ENCODE measurements around the gene POLR1G. TPM values are rescaled to one million over a fixed set of nuclear protein-coding genes. Genes with fewer than 3 reads are reported as not detected.

Gene POLR1G
- 1 to 10 TPM; 3.0 to 6.2 (median 4.3) TPM for polyA plus RNA-seq (ENCODE audit: insufficient read length in 10 of 10)
- long read RNA-seq, donor 1, partial matches to known transcripts, result 0 of 3 reads
- long read RNA-seq, donor 1, other reads (novel, unspliced or antisense), result 0 of 3 reads
- long read RNA-seq, donor 2, transcript CD3EAP-201 (3 exons, 3,286 nt), result major isoform, 5 of 8 reads
- long read RNA-seq, donor 2, partial matches to known transcripts, result 0 of 8 reads
- long read RNA-seq, donor 2, other reads (novel, unspliced or antisense), result 0 of 8 reads
- long read RNA-seq, donor 3, result 0 reads
- long read RNA-seq, donor 4, partial matches to known transcripts, result 0 of 1 reads
- long read RNA-seq, donor 4, other reads (novel, unspliced or antisense), result 0 of 1 reads
- long read RNA-seq, donor 5, partial matches to known transcripts, result 0 of 1 reads
- long read RNA-seq, donor 5, other reads (novel, unspliced or antisense), result 0 of 1 reads
- long read RNA-seq, donor 6, partial matches to known transcripts, result 90 of 108 reads
- long read RNA-seq, donor 6, other reads (novel, unspliced or antisense), result 16 of 108 reads
- long read RNA-seq, donor 7, partial matches to known transcripts, result 0 of 6 reads
- long read RNA-seq, donor 7, other reads (novel, unspliced or antisense), result 0 of 6 reads
- long read RNA-seq, donor 8, partial matches to known transcripts, result 6 of 33 reads
- long read RNA-seq, donor 8, other reads (novel, unspliced or antisense), result 21 of 33 reads
- long read RNA-seq, donor 9, result 0 reads

DNA sequence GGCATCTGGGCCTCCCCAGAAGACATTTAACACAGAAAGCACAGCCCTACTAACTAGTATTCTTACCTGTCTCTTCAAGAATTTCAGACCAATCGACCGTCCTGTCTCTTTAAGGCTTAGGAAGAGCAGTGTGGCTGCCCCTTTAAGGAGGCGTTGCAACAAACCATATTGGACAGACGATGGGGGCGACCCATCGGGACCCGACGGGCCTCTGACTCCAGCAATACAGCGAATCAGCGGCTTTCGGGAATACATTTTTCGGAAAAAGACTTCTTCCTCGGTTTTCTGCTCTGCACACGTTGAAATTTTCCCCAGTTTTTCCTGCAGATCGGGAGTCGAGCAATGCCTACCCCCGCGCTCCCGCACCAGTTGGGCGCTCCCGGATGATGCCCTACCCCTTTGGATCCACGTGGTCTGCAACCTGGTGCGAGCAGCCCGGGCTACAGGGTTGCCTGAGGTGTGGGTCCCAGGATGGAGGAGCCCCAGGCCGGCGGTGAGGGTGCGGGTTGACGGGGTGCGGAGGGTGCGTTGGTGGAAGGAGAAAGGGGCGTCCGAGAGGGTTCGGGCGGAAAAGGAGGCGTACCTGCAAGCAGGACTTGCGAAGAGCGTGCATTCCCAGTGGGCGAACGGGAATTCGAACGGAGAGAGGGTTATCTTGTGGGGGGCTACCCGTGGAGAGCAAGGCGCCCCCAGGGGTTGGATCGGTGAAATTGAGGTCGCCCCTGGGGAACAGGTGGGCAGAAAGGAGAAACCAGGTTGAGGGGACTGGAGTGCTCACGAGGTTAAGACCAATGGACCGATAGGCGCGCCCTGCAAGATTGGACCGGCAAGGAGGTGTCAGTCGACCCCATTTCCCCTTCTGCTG, at the start of gene POLR1G:
TSS of gene POLR1G (plus strand) at position 419 of the 865 bp plus-strand sequence. CDS start at position 472, 53 bp downstream.
- DNase-seq, result peak; percentile 84 to 96 (median 86)

GRCh38 chr19:45356760-45357444, 49.5 kb upstream of the POLR1G start:
- no peak for DNase-seq

DNA sequence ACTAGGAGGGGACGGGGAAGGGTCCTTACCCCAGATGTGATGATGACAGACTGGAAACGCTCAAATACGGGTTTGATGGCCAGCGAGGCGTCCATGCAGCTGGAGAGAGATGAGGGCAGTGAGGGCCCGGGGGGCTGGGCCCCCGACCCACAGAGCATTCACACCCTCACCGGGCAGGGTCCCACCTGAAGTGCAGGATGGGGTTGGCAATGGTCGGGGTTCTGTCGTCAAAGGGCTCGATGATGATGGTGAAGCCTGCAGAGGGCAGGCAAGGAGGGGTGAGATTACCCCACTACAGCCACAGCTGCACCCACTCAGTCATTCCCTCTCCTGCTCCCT, 49.0 kb upstream of the POLR1G start:
- no peak for DNase-seq

DNA sequence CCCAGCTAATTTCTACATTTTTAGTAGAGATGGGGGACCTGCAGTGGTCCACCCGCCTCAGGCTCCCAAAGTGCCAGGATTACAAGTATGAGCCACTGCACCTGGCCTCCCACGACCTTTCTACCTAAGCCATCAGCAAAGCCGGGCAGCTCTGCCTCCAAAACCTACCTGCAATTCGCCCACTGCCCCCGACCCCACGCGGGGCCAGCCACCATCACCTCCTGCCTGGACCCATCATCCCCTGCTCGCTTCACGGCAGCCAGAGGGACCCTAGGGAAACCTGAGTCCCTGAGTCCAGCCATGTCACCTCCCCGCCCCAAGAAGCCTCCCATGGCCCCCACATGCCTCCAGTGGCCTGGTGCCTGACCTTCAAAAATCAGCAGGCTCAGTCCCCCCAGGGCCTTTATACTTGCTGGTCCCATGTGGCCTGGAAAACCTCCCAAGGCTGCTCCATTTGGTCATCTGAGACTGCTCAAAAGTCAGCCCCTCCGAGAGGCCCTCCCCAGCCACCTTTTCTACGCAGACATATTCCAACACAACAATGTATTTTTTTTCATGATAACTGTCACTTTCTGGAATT, 48.1 kb upstream of the POLR1G start:
- DNase-seq, result no peak

DNA sequence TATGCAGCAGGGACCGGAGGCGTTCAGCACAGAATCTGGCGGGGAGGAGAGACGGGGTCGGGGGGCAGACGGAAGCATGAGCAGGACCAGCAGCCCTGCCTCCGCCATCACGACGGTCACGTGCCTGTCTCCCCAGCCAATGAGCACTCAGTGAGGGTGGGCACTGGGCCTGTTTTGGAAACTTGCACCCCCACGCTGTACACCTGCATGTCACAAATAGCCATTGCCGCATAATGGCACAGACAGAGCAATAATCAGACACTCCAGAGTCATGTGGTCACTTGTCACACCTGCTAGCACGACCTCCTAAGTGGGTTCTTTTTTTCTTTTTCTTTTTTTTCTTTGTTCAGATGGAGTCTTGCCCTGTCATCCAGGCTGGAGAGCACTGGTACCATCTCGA, 44.8 kb upstream of the POLR1G start:
- DNase-seq, result no peak

DNA sequence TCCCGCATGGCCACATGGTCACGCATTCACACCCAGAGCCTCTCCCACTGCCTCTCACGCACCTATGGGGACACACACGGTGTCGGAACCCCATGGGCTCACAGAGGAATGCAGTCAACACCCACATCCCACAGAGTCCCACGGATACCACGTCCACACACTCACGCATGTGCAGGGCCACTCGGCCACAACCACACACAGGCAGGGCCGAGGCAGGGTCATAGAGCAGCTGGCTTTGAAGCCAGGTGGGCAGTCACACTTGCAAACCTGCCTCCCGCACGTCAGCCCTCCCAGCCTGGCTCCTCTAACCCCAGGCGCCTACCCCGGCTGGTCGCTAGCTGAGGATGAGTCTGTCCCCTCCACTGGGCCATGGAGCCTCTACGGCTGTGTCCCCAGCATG, 44.2 kb upstream of the POLR1G start:
- no peak for DNase-seq

DNA sequence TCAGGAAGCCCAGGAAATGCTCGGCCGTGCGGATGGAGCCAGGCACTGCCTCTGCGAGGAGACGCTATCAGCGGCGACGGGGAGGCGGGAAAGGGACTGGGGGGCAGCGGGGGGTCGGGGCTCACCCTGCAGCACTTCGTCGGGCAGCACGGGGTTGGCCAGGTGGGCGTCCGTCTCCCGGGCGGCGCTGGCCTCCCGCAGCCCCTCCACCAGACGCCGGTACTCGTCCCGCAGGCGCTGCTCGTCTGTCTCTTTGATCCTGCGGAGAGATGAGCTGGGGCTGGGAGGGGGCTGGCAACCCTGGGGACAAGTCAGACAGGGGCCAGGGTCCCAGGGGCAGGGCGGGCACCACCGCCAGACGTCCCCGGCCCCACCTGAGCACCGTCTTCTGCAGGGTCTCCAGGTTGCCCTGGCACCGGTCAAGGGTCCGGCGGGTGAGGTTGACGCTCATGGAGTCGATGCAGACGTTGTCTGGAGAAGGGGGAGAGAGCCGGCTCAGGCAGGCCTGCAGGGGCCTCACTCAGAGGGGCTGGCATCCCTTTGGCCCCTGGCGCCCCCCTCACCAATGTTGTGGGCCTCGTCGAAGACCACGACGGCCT, 42.5 kb upstream of the POLR1G start:
- no peak for DNase-seq

DNA sequence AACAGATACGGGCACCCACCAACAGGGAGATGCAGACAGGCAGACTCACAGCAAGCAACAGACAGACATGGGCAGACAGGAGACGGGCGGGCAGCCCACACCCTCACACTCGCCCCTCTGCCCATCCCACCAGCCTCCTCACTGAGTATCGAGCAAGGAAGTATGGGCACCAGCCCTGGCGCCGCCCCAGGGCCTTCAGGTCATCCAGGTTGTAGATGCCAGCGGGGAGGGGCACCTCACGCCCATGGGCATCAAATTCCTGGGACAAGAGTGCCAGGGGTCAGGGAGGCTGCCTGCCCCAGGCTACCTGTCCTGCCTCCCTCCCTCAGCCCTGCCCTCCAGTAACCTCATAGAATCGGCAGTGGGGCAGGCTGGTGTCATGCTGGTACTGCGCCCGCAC, 41.7 kb upstream of the POLR1G start:
- no peak for DNase-seq

- DNase-seq, result no peak
Observed at GRCh38 chr19:45368127-45368526, 38.3 kb upstream of the POLR1G start.

GRCh38 chr19:45368737-45369340, 37.6 kb upstream of the POLR1G start:
- no peak for DNase-seq

DNA sequence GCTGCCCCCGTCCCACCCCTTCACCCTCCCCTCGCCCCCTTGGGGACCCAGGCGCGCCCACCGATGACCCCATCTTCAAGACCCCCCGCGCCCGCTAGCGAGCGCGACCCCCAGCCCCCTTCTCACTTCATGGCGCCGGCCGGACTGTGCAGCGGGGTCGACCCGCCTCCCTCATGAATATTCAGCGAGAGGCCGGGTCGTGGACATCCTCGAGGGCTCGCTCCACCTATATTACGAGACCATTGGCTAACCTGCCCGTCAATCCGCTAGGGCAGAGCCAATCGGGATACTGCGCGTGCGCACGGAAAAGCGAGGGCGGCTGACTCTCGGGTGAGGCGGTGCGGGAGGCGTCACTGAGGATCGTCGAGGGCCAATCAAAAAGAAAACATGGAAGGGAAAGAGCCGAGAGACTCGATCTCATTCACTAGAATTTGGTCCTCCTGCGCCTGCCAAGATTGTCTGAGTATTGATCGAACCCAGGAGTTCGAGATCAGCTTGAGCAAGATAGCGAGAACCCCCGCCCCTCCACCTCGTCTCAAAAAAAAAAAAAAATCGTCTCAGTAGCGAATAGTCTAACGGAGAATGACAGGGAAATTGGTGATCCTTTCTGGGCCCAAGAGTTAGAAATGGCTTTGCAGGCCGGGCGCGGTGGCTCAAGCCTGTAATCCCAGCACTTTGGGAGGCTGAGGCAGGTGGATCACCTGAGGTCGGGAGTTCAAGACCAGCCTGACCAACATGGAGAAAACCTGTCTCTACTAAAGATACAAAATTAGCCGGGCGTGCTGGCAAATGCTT, 35.8 kb upstream of the POLR1G start, which contains the start of gene ERCC2:
TSS of gene ERCC2 (minus strand) at position 164 of the 795 bp plus-strand sequence. CDS start at position 131, 33 bp downstream.
- peak; percentile 100 for DNase-seq

- DNase-seq, result peak; percentile 63 to 96 (median 73)
Observed at GRCh38 chr19:45376045-45376724, 30.3 kb upstream of the POLR1G start.

DNA sequence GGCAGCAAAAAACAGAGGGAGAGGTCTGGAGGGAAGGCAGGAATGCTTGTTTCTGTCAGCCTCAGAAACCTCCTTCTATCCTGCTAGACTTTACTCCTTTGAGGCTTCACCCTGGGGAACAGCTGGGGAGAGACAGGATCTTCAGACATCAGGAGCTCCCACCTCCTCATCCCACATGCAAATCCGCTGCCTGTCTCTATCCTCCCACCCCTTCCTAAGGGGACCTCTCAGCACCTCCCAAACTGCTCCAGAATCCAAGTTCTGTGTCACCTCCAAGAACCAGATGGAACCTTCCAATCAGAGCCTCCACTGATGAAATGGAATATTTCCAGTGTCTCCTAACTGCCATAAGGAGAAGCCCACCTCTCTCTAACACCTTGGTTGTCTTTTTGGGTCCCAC, 26.3 kb upstream of the POLR1G start:
- DNase-seq, result no peak

- DNase-seq, result no peak
Observed at GRCh38 chr19:45382426-45382825, 24.0 kb upstream of the POLR1G start.

DNA sequence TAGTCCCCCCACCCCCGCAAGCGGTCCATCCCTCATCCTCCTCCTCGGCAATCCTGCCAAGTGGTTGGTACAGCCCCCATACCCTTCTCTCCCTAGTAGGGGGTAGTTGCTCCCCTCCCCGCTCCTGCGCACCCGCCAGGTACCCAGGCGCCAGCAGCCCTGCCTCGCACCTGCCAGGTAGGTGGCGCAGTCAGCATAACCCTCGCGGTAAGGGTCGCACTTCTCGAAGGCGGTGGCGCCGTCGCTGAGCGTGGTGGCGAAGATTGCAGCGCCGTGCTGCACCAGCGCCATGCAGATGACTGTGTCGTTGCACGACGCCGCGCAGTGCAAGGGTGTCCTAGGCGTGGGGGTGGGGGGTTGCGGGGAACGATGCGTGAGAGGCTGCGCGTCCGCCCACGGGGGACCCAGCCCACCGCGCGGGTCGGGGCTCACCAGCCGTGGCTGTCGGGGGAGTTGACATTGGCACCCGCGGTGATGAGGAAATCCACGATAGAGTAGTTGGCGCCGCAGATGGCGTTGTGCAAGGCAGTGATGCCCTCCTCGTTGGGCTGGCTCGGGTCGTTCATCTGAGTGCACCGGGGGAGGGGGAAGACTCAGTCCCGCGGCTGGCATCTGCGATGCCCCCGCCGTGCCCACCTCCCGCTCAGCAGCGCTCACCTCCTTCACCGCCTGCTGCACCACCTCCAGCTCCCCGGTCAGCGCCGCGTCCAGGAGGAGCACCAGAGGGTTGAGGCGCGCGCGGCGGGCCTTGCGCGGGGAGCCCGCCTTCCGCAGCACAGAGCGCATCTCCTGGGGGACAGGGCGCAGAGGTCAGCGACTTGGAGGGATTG, 20.8 kb upstream of the POLR1G start:
- DNase-seq, result peak in 1 of 3 donors; percentile 17

DNA sequence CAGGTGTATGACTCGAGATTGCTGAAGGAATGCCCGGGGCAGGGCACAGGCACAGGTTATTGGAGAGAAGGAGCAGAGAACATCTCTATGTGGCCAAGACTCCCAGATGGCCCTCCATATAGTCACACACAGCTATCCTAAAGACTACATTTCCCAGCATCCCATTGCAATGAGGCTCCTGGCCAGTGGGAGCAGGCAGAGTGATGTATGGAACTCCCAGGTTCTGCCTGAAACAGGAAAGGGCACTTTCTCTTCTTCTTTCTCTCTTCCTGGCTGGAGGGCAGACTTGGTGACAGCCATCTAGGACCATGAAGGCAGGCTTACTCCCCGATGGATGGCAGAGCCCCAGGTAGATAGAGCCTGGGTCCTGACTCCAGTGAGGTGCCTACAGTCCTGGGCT, 15.1 kb upstream of the POLR1G start:
- no peak for DNase-seq

- no peak for DNase-seq
Observed at GRCh38 chr19:45391871-45392665, 14.4 kb upstream of the POLR1G start.
